ENCODE measurements around the gene FOXP4. TPM values are rescaled to one million over a fixed set of nuclear protein-coding genes. Genes with fewer than 3 reads are reported as not detected.

Gene FOXP4
- total and polyA plus RNA-seq, 4 donors = 2.5 to 16.0 (median 4.3) TPM

- H3K36me3 ChIP-seq (ENCODE audit: control insufficient read depth in 4 of 4, insufficient read depth in 3 of 4, low read depth in 1 of 4, low read length in 3 of 4) = no peaks in the 10 kb centered on the region
- 93% methylated on average over 2 of the region's 2 CpGs for WGBS
Observed at GRCh38 chr6:41614715-41615114, 68.5 kb downstream of the FOXP4 start.

More at GRCh38 chr6:41614715-41615114, 68.5 kb downstream of the FOXP4 start:
- TF ChIP-seq ATF3 (IDR thresholded peaks at IDR 0.05) (no peak), FOXA1 (IDR thresholded peaks at IDR 0.05) (no peak), GABPA (IDR thresholded peaks at IDR 0.05 in 1 of 2, conservative IDR thresholded peaks at IDR 0.05 in 1 of 2) (no peak), NR2F2 (IDR thresholded peaks at IDR 0.05) (no peak), YY1 (IDR thresholded peaks at IDR 0.05) (no peak), HNF4G (IDR thresholded peaks at IDR 0.05) (no peak), HNF4A (conservative IDR thresholded peaks at IDR 0.05) (no peak), FOXA2 (IDR thresholded peaks at IDR 0.05) (no peak), SP1 (IDR thresholded peaks at IDR 0.05) (no peak), REST (IDR thresholded peaks at IDR 0.05) (no peak), ZBTB33 (IDR thresholded peaks at IDR 0.05) (no peak), CTCF (IDR thresholded peaks at IDR 0.05; ENCODE audit: low read depth, low read length, missing input control) (no peak), RXRA (IDR thresholded peaks at IDR 0.05) (no peak), TAF1 (conservative IDR thresholded peaks at IDR 0.05) (no peak), JUND (IDR thresholded peaks at IDR 0.05) (no peak), MAX (IDR thresholded peaks at IDR 0.05) (no peak)
- no peak overlapping the region for H3K4me3 ChIP-seq (ENCODE audit: low read depth in 1 of 3, low read length in 3 of 3)
- no peak for DNase-seq (ENCODE audit: low spot score)
- H3K9ac ChIP-seq (ENCODE audit: low read depth in 1 of 2, low read length in 2 of 2) = no peak overlapping the region
- no peak overlapping the region for H3K27ac ChIP-seq (ENCODE audit: low read depth in 1 of 2, low read length in 2 of 2)
- H3K4me1 ChIP-seq (ENCODE audit: control insufficient read depth in 4 of 4, insufficient read depth in 4 of 4, low read length in 3 of 4) = no peaks in the 10 kb centered on the region
- peaks cover 0 to 2% (median 0%) of the 10 kb centered on the region in 4 donors for H3K9me3 ChIP-seq (ENCODE audit: control insufficient read depth in 4 of 4, low read length in 3 of 4)
- H3K27me3 ChIP-seq (ENCODE audit: control insufficient read depth in 4 of 4, insufficient read depth in 4 of 4, low read length in 3 of 4) = no peaks in the 10 kb centered on the region

All from liver (tissue), 9 donors.